B cell (primary cell): ENCODE measurements around the gene ANKHD1. TPM values are rescaled to one million over a fixed set of nuclear protein-coding genes. Genes with fewer than 3 reads are reported as not detected.

ENCODE experiments used
- ATAC-seq: fragments of 200-7000 bp; cut with Tn5 transposase; one replicate; pipeline ENCODE4 v1.10.0; 2021; ENCODE audit warnings: low read depth, mild to moderate bottlenecking, moderate number of reproducible peaks, moderate library complexity
- CTCF ChIA-PET: fragments of 350-600 bp; sonication (Branson Sonifier 250); formaldehyde crosslinking; loops from one replicate; lab custom pipeline; 2021; ENCODE audit warnings: antibody characterized with exemption, inconsistent platforms; lab: Charles Lee
- POLR2A ChIA-PET: fragments of 350-600 bp; sonication (Branson Sonifier 250); formaldehyde crosslinking; loops from one replicate; lab custom pipeline; 2021; ENCODE audit warnings: antibody characterized with exemption; lab: Charles Lee
- DNase-seq: peaks from one replicate; pipeline ENCODE4 v3.0.0; 2013
- H2AFZ ChIP-seq: 2 replicates; pipeline ENCODE4 v1.6.1; 2012; ENCODE audit warnings: mild to moderate bottlenecking, low read depth, low read length; ENCODE audit not compliant: insufficient read depth, poor library complexity, severe bottlenecking
- H3K27ac ChIP-seq, 2 donors: 1 replicate in 1 of 2; 2 replicates in 1 of 2; pipeline ENCODE4 v1.5.1; 2012 to 2013; ENCODE audit warnings: low read length in 2 of 2, mild to moderate bottlenecking in 2 of 2, moderate library complexity in 1 of 2
- H3K27me3 ChIP-seq, 4 experiments: fragments of 200-600 bp in 1 of 4; sonication (generic) in 1 of 4; replicated peaks in 1 of 4; 1 replicate in 2 of 4; 2 replicates in 2 of 4; pipeline versions ENCODE4 v1.6.1 to v1.7.0; 2013 to 2016; ENCODE audit warnings: low read length in 3 of 4, mild to moderate bottlenecking in 2 of 4, mixed read lengths in 1 of 4, moderate library complexity in 1 of 4; ENCODE audit not compliant: insufficient read depth in 4 of 4, control insufficient read depth in 3 of 4; ENCODE audit errors: control extremely low read depth in 1 of 4
- H3K36me3 ChIP-seq, 2 experiments: replicated peaks in 1 of 2; 1 replicate in 1 of 2; 2 replicates in 1 of 2; pipeline versions ENCODE4 v1.6.1 to v1.7.1; 2013; ENCODE audit warnings: low read length in 1 of 2; ENCODE audit not compliant: insufficient read depth in 2 of 2, control insufficient read depth in 1 of 2; ENCODE audit errors: control extremely low read depth in 1 of 2, extremely low read depth in 1 of 2
- H3K4me1 ChIP-seq, 2 donors: fragments of 200-600 bp in 1 of 2; sonication (generic) in 1 of 2; 1 replicate in 1 of 2; 2 replicates in 1 of 2; pipeline versions ENCODE4 v1.5.1 to v1.6.1; 2013 to 2017; ENCODE audit warnings: low read length in 2 of 2; ENCODE audit not compliant: control insufficient read depth in 2 of 2, insufficient read depth in 2 of 2
- H3K4me2 ChIP-seq: replicated peaks from 2 replicates; pipeline ENCODE3; 2012; ENCODE audit warnings: mild to moderate bottlenecking, low read depth, low read length; ENCODE audit not compliant: poor library complexity, severe bottlenecking
- H3K4me3 ChIP-seq, 5 experiments: fragments of 200-600 bp in 1 of 5; sonication (generic) in 1 of 5; 1 replicate in 3 of 5; 2 replicates in 2 of 5; pipeline versions ENCODE4 v1.5.1 to v1.7.0; 2011 to 2016; ENCODE audit warnings: low read length in 4 of 5, mild to moderate bottlenecking in 4 of 5, low read depth in 2 of 5, control low read depth in 1 of 5, moderate library complexity in 1 of 5; ENCODE audit not compliant: insufficient read depth in 1 of 5; ENCODE audit errors: control extremely low read depth in 1 of 5, extremely low read depth in 1 of 5
- H3K79me2 ChIP-seq: fragments of 200-600 bp; sonication (generic); one replicate; pipeline ENCODE4 v1.6.0; 2016; ENCODE audit warnings: low read length; ENCODE audit not compliant: control insufficient read depth, insufficient read depth
- H3K9ac ChIP-seq: fragments of 200-600 bp; sonication (generic); 2 replicates; pipeline ENCODE4 v1.6.1; 2017; ENCODE audit warnings: mild to moderate bottlenecking, low read length, moderate library complexity
- H3K9me3 ChIP-seq, 3 donors: one replicate each; pipeline versions ENCODE4 v1.6.1 to v1.7.1; 2013; ENCODE audit warnings: low read length in 2 of 3; ENCODE audit not compliant: control insufficient read depth in 2 of 3, insufficient read depth in 1 of 3; ENCODE audit errors: control extremely low read depth in 1 of 3
- H4K20me1 ChIP-seq: 2 replicates; pipeline ENCODE4 v1.6.0; 2012; ENCODE audit warnings: mild to moderate bottlenecking, low read length; ENCODE audit not compliant: insufficient read depth, control insufficient read depth, poor library complexity, severe bottlenecking
- H3K27ac Mint-ChIP-seq: one replicate; pipeline ENCODE4 v1.8.0; 2021; ENCODE audit warnings: mixed read lengths
- H3K27me3 Mint-ChIP-seq: one replicate; pipeline ENCODE4 v1.8.0; 2021; ENCODE audit warnings: mixed read lengths
- H3K4me1 Mint-ChIP-seq: one replicate; pipeline ENCODE4 v1.8.0; 2021; ENCODE audit warnings: mixed read lengths
- H3K4me3 Mint-ChIP-seq: one replicate; pipeline ENCODE4 v1.8.0; 2021; ENCODE audit warnings: mixed read lengths
- H3K9me3 Mint-ChIP-seq: one replicate; pipeline ENCODE4 v1.8.0; 2022; ENCODE audit warnings: mixed read lengths; ENCODE audit not compliant: insufficient read depth
- EZH2 ChIP-seq: IDR thresholded peaks from 2 replicates; pipeline ENCODE4 v1.6.1; 2012; ENCODE audit warnings: borderline replicate concordance, low read depth, mild to moderate bottlenecking, moderate library complexity, low read length; ENCODE audit not compliant: insufficient read depth, poor library complexity, severe bottlenecking
- WGBS: methylation state at CpG from one replicate; pipeline ENCODE4 v1.1.5; 2013; ENCODE audit warnings: missing lambda C conversion rate; ENCODE audit not compliant: insufficient coverage; 5-methylcytosine and 5-hydroxymethylcytosine counted together
- intact Hi-C: fragments of 100-400 bp; cut with micrococcal nuclease; formaldehyde crosslinking; loops from one replicate; pipeline ENCODE4 v1.10.0; 2022
- polyA plus RNA-seq: library from polyadenylated mRNA; depleted of rRNA; stranded (reverse); fragments of >200 nt; gene quantifications from 2 replicates; pipeline ENCODE4 v1.2.3, GENCODE V29; 2012
- total RNA-seq, 2 donors: library from RNA; stranded (reverse); fragments of 120-200 nt in 1 of 2; gene quantifications; 1 replicate in 1 of 2; 2 replicates in 1 of 2; pipeline versions ENCODE4 v1.2.3 to v1.2.4, GENCODE V29; 2013 to 2022
- TF ChIP-seq, protein P1 (sequence below): fragments of 200-600 bp; IDR thresholded peaks from one replicate; pipeline ENCODE4 v1.8.0; 2022; ENCODE audit warnings: antibody characterized with exemption, mild to moderate bottlenecking

Gene ANKHD1
- total and polyA plus RNA-seq, 2 donors (not counting 1 experiment from before 2014, with no cell fraction given) = 96.3 to 246 TPM

DNA sequence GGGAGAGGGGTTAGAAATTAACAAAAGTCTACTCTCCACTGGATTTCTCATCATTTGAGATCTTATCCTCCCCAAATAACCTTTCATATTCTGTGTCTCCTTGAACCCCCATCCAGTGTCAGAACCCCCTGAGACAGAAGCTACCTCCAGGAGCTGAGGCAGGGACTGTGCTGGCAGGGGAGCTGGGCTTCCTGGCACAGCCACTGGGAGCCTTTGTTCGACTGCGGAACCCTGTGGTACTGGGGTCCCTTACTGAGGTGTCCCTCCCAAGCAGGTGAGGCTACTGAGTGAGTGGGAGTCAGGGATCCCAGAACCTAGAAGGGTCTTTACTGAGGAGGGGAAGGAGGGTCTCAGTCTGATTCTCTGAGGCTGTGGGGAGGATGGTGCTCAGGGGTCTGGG, 39.7 kb upstream of the ANKHD1 start:
- ATAC-seq (no peak), DNase-seq (no peak)
- WGBS = 92% methylated on average over 2 of the region's 2 CpGs
- no peak overlapping the region for H3K4me3 Mint-ChIP-seq
- H3K36me3 ChIP-seq = no peaks in the 10 kb centered on the region
- intact Hi-C loops = no loop called here
- POLR2A ChIA-PET = no interaction called here
- no peak overlapping the region for H3K27ac Mint-ChIP-seq
- no peak overlapping the region for H3K27ac ChIP-seq
- no peak for TF ChIP-seq EZH2
- TF ChIP-seq, protein P1, sequence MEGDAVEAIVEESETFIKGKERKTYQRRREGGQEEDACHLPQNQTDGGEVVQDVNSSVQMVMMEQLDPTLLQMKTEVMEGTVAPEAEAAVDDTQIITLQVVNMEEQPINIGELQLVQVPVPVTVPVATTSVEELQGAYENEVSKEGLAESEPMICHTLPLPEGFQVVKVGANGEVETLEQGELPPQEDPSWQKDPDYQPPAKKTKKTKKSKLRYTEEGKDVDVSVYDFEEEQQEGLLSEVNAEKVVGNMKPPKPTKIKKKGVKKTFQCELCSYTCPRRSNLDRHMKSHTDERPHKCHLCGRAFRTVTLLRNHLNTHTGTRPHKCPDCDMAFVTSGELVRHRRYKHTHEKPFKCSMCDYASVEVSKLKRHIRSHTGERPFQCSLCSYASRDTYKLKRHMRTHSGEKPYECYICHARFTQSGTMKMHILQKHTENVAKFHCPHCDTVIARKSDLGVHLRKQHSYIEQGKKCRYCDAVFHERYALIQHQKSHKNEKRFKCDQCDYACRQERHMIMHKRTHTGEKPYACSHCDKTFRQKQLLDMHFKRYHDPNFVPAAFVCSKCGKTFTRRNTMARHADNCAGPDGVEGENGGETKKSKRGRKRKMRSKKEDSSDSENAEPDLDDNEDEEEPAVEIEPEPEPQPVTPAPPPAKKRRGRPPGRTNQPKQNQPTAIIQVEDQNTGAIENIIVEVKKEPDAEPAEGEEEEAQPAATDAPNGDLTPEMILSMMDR = no peak
- peaks cover 8% of the 10 kb centered on the region for H3K27me3 Mint-ChIP-seq
- H3K9ac ChIP-seq = no peak overlapping the region
- peaks cover 10 to 19% of the 10 kb centered on the region in 2 donors for H3K4me1 ChIP-seq
- no peak overlapping the region for H3K4me3 ChIP-seq
- no peaks in the 10 kb centered on the region for H3K9me3 Mint-ChIP-seq
- H3K9me3 ChIP-seq = no peaks in the 10 kb centered on the region
- no peaks in the 10 kb centered on the region for H3K79me2 ChIP-seq
- no peak overlapping the region for H3K4me2 ChIP-seq
- CTCF ChIA-PET = interaction anchor here (0.8 to 7.7 kb wide), 6 partner anchors 11 to 358 kb away, joined by 3 to 117 read pairs (median 6); partner anchors contain the start of gene HBEGF
- H2AFZ ChIP-seq = no peak overlapping the region
- H3K4me1 Mint-ChIP-seq = peaks cover 11% of the 10 kb centered on the region
- no peaks in the 10 kb centered on the region for H3K27me3 ChIP-seq
- no peaks in the 10 kb centered on the region for H4K20me1 ChIP-seq

DNA sequence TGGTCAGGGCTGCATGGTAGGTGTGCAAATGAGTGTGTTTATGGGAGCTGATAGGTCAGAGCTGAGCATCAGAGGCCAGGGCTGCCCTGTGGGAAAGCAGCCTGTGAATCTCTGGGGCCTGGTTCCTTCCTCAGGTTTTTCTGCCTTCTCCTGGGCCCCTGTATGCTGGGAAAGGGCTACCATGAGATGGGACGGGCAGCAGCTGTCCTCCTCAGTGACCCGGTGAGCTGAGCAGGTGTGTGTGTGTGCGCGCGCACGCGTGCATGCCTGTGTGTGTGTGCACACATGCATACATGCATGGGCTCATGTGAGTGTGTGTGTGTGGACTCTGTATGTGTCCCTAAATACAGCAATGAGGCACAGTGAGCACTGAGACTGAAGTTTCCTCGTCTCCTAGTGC, 39.3 kb upstream of the ANKHD1 start:
- Histone ChIP-seq H3K36me3 (no peaks in the 10 kb centered on the region), H3K27me3 (no peaks in the 10 kb centered on the region), H3K27ac (no peak overlapping the region), H3K4me2 (no peak overlapping the region), H3K9me3 (no peaks in the 10 kb centered on the region), H3K79me2 (no peaks in the 10 kb centered on the region), H3K4me3 (no peak overlapping the region), H3K9ac (no peak overlapping the region), H2AFZ (no peak overlapping the region), H4K20me1 (no peaks in the 10 kb centered on the region), H3K4me1 (peaks cover 9 to 15% of the 10 kb centered on the region in 2 donors)
- POLR2A ChIA-PET = no interaction called here
- intact Hi-C loops = no loop called here
- CTCF ChIA-PET = interaction anchor here (0.6 to 7.7 kb wide), 7 partner anchors 10 to 549 kb away, joined by 3 to 117 read pairs (median 6); partner anchors contain the start of gene HBEGF
- TF ChIP-seq, protein P1 = no peak
- TF ChIP-seq EZH2 = no peak
- ATAC-seq (no peak), DNase-seq (no peak)
- Mint-ChIP-seq H3K27ac (no peak overlapping the region), H3K27me3 (peaks cover 8% of the 10 kb centered on the region), H3K4me3 (no peak overlapping the region), H3K4me1 (peaks cover 11% of the 10 kb centered on the region), H3K9me3 (no peaks in the 10 kb centered on the region)
- WGBS = 93% methylated on average over 8 of the region's 8 CpGs
